ENCODE measurements around the gene SLC45A3.

The SLC45A3 gene

DNA sequence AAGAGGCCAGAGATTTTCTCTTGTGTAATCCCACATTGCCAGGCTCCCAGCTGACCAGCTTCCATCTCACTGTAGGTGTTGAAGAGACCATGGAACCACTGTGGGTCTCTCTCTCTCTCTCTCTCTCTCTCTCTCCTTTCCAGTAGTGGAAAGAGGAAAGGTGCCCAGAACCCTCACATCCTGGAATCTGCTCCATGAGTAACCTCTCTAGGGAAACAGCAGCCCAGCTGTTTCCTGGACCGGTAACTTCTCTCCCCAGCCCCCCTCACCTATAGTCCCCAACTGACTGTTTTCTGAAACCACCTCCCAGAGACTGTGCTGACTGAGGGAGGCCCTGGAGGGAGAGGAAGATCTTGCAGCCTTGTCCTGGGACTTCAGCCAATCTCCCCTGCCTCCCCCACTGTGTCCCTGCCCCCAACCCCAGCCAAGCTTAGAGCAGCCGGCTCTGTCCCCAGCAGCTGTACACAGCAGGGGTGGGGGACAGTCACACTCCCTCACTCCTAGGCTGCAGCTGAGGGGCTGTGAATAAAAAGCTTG lies 20.6 kb upstream of the SLC45A3 start:
- no peak for DNase-seq

DNA sequence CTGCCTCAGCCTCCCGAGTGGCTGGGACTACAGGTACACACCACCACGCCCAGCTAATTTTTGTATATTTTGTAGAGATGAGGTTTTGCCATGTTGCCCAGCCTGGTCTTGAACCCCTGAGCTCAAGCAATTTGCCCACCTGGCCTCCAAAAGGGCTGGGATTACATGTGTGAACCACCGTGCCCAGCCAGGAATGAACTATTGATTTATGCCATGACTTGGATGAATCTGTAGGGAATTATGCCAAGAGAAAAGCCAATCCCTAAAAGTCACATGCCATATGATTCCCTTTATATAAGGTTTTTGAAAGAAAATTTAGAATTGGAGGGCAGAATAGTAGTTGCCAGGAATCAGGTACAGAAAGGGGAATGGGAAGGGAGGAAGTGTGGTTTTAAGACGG lies 19.1 kb upstream of the SLC45A3 start:
- no peak for DNase-seq

DNA sequence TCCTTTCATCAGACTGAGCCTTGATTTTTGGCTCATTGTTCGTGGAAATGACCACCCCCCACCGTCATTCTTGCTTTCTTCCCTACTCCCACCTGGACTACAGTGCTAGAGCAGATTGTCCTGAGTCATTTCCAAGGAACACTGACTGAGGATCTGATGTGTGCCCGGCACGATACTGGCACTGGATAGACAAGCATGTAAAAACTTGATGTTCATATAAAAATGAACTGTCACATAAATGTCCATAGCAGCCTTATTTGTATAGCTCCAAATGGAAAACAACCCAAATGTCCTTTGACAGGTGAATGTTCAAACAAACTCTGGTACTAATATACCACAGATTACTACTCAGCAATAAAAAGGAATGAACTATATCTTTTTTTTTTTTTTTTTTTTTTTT lies 18.6 kb upstream of the SLC45A3 start:
- DNase-seq: no peak

DNA sequence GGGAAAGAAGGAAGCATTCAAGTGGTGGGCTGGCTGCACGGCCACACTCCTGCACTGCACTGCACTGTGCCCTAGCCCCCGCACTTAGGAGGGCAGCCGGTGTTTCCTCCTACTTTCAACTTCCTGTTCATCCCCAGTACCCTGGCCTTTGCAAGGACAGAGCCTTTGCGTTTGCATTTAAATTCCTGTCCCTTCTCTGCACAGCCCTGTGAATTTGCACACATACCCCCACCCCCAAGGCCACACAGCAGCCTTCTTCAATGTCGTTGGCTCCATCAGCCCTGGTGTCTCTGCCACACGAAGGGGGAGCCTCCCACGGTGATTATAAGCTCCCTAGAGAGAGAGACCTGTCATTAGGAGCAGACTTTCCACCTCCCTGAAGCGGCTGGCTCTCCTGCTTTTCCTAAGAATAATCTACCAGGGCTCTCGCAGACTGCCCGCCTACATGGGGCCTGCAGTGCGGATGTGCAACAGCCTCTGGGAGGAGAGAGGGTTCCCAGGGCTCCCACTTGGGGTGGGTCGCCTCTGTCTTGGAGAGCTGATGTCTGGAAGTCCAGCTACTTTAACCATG lies 13.2 kb upstream of the SLC45A3 start:
- DNase-seq: no peak

DNA sequence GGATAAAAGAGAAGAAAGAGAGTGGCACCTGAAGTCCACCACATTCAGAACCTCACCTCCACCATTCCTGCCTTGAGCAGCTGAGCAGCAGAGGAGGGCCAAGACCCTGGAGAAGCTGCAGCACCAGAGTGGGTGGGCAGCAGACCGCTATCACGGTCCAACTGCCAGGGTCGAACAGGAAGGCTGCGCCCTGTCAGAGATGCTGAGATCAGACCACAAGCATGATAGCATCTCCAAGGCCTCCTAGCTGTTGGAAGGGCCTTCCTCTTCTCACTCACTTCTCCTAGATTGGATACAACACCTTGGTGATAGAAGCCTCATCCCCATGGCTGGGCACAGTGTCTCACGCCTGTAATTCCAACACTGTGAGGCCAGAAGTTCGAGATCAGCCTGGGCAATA lies 12.1 kb upstream of the SLC45A3 start:
- DNase-seq: no peak

DNA sequence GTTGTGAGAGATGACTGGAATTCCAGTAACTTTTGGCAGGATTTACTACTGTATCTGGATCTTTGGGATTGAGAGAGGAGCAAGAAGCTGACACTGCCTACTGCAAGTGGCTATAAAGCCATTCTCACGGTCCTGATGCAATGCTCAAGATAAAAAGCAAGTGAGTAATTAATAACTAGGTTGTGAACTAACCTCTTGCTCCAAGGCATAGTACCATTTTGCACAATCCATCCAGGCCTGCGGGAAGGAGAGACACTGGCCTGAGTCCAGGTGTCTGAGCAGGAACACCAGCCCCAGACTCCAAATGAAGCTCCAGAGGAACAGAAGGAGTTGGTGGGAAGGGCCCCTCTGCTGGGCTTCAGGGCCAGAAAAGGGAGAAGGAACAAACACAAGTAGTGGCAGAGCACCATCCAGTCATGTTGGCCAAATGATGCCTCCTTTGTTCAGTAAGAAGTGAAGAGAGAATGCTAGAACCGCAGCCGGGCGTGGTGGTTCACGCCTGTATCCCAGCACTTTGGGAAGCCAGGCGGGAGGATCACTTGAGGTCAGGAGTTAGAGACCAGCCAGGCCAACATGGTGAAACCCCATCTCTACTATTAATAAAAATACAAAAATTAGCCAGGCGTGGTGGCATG lies 9.9 kb upstream of the SLC45A3 start:
- no peak for DNase-seq

DNA sequence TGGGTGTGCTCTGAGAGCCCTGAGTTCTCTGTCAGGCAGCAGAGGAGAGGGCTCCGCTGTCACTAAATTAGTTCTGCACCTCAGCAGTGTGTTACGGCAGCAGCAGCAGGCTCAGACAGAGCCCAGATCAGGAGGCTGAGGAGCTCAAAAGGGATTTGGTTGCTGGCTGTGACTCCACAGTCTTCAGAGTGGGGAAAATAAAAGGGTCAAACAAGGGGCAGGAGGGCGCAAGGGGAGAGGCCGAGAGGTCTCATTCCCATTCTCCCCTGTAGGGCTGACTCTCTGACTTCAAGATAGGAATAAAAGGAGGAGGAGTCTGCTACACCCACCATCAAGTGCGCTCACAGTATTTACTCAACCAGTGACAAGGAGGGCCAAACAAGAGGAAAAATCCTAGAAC lies 9.2 kb upstream of the SLC45A3 start:
- DNase-seq: no peak

DNA sequence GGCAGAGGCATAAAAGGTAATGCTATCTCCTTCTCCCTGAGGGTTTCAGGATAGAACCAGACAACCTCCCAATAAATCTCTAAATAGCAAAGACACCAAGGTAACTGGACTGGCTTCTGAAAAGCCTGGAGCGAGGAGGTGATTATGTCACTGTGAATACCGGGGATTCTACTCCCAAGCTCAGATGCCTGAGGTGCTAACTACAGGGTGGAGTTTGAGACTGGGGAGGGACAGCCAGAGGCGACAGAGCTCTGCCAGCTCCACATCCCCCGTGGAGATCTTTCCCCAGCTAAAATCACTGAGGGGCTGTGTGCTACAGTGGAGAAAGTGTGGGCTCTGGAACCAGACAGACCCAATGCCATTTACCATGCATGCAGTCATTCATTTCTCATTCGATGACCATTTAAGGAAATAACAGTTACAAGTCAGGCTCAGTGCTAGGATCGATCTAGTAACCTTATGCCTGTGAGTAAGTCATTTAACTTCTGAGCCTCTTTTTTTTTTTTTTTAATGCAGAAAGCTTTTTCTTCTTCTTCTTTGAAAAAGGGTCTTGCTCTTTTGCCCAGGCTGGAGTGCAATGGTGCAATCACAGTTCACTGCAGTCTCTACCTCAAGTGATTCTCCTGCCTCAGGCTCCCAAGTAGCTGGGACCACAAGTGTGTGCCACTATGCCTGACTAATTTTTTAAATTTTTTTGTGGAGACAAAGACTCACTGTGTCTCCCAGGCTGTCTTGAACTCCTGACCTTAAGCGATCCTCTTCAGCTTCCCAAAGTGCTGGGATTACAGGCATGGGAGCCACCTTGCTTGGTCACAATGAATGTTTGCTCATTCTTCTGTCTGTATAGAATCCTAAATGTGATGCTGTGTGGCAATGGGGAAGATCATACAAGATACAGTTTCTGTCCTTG lies 8.1 kb upstream of the SLC45A3 start:
- DNase-seq: no peak

DNA sequence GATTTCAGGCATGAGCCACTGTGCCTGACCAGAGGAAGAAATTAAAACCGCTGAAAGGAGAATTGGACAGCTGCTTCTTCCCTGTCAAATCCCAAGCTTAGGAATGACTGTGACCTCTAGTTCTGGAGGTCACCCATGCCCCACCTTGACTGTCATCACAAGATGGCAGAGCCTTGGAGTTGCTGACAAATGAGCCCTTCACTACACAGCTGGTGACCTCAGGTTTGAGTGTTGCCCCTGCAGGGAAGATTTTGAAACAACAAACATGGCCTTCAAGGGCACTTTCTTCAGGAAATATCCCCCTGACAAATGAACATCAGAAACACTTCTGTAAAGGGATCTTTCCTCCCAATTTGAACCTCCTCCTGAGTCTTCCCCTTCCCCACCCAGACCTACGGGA lies 6.9 kb upstream of the SLC45A3 start:
- DNase-seq: no peak

DNA sequence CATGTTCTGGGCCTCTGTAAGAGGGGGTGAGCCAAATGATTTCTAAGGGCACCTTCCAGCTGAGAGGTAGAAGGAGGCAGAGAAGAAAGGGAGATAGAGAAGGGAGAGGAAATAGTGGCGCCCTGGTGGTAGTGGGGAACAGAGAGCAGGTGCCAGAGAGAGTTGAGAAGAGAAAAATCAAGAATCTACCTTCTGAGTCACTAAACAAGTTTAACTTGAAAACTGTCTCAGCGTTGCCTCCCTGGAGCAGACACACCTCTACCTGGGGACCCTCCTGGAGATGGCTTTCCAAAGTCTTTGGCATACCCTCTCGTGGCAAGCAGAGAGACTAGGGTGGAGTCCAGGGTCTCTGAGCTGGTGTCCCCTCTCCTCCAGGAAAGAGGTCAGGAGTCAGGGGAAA lies 1.1 kb upstream of the SLC45A3 start:
- DNase-seq: no peak

DNA sequence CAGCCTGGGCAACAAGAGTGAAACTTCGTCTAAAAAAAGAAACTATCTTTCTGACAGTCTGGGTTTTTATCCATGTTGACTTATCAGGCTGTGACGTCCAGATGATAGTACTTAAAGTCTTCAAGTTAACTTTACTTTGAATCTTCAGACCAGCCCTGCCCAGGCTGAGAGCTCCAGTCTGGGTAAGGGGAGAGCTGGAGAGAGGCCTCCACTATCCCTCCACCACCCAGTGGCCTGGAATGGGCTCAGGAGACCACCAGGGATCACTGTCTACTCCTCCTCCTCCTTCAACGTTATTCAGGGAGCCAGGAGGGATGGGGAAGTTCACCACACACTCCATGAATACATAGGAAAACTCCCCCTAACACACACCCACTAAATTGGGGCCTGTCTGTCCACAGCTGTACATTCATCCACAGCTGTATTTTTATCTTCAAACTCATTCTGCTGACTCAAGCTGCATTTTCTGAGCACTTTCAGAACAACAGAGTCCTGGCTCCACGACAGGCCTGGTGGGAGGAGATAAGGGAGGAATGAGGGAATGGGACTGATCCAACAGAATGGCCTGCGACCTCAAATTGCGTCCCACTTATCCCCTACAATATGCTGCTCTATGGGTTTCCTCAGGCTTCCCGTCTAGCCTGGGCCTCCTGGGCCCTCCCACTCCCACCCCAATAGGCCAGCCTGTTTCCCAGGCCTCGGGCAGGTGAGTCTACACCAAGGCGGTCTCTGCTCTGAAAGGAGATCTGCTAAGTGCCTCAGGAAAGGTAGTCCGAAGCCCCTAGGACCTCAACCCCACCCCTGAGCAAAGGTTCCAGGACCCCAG lies 1.8 kb downstream of the SLC45A3 start:
- DNase-seq: no peak

DNA sequence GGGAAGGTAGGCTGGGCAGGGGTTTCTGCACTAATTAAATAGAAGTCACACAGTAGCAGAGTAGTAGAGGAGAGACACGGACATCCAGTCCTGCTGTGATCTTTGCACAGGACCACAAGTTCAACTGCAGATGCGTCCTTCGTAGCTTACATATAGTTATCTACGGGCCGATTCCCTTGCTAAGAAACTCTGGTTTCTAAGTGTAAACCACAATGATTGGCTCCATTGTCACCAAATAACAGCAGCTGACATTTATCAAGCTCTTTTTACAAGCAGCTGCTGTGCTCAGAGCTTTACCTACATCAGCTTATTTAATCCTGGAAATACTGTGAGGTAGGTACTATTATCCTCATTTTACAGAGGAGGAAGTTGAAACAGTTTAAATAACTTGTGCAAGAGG lies 3.1 kb downstream of the SLC45A3 start:
- no peak for DNase-seq

DNA sequence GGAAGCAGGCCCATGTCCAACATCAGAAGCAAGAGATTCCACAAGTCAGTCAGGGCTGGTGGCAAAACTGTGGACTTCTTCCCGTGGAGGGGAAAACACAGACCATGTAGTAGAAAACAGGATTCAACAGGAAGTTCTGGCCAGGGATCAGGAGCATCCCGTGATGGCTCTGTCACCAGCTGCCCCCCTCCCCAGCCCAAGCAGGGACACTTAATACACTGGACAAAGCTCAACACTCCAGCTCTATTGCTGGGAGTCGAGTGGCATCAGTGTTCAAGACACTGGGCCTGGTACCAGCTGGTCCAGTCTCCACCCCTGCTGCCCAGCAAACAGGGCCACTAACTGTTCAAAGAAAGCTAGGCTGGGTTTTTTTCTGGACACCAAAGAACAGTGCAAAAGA lies 3.7 kb downstream of the SLC45A3 start:
- DNase-seq: no peak

DNA sequence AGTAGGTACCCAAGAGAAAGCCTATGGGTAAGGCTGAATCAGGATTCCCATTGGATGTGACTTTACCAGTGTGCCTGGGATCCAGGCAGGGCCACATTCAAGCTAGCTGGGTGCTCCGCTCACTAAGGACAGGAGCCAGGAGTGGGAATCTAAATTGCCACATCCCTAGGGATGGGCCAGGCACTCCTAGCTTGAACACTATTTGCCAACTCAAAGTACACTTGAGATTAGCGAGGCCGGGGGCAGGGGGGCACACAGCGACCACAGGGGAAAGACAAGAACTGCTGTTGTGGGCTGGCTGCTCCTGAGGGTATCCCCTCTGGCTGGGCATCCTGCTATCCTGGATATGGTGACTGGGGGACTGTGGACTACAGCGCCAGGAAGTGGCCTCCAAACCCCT lies 4.3 kb downstream of the SLC45A3 start:
- DNase-seq: no peak

DNA sequence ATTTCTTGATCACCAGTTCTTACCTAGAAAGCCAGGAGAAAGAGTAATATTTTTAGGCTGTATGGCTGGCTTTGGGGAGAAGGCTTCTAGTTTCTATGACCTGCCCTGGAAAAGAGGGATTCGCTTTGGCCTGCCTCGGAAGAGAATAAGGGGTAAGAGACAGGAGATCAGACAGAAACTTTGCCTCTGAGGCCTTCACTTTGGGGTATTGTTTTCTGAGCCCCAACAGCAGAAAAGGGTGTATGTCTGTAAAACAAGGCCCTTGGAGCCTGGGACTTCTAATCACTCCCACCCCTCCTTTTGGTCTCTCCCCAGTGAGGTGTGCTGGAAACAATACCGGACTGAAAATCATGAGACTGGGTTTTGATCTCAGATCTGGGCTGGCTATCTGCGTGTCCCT lies 5.1 kb downstream of the SLC45A3 start:
- no peak for DNase-seq

DNA sequence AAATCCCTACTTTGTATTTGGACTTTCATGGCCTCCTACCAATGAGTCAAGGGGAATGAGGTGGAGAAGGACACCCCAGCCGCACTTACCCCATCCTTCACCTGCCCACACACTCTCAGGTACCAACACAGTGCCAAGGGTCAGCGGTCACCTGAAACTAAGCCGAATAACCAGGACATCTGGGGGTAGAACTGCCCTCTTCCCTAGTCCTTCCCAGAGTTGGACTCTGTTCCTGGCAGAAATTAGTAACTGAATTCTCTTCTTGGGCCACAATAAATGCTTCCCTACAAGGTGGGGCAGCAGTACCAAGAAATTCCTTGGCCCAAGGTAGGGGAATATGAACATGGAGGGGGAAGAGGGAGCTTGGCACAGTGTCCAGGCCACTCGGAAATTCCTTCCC lies 7.3 kb downstream of the SLC45A3 start:
- DNase-seq: no peak

DNA sequence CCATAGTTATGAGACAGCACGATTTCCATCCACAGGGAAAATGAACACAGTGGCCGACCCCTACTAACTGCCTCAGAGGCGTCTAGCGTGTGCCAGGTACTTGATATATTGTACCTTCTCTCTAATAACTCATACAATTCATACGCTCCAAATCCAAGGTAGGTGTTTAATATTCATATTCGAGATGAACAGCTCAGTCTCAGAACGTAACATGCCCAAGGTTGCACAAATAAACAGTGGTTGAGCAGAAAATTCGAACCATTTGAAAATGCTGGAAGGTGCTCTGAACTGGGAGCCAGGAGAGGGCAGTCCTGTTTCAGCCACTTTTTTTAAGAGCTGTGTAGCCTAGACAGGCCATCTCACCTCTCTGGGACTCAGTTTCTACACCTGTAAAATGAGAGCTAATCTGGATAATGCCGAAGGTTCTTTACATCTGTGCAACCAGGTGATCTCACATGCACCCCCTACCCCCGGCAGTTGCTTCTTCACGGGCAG lies 7.9 kb downstream of the SLC45A3 start:
- no peak for DNase-seq

DNA sequence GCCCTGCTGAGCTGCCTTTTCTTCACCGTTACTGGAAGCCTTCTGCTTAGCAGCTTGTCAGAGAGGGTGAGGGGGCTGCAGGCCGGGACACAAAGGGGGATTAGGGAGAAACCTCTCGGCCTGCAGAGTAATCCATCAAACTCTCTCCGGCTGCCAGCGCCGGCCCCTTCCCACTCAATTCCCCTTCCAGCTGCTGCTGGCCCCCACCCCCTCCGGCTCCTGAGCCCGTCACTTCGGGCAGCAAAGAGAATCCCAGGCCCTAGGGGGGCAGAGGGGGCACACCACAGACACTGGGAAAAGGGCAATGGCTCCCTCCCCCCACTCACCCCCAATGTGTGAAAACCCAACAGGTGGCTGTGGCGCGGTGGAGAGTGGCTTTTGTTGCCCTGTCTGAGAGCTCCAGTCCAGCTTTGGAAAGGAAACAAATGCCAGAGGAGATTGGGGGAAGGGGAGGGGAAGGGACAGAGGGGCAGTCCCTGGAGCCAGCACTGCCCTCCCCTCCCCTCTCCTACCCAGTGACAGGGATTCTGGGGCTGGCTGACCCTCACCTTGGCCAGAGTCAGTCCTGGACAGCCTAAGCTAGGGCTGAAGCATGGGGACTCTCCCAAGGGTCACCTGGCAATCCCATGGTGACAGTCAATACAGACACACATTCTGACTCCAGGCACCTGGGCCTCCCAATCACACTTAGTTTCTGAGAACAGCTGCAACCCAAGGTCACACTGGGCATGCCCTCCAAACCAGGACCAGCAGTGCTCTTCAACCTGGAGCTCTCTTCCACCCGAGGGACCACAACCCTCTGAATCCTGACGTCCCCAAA lies 9.5 kb downstream of the SLC45A3 start:
- DNase-seq: no peak

DNA sequence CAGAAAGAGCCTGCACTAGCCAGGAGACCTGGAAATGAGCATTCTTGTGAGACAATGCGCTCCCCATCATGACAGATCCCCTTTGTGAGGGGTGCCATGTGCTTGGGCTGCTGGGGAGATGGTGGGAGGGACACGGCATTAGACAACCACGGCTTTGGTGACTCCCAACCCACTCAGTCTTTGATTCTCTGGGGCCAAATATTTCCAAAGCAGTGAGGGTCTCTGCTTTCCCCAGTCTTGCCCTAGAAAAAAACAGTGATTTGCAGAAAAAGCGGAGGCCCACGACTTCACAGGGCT lies 10.2 kb downstream of the SLC45A3 start:
- no peak for DNase-seq

DNA sequence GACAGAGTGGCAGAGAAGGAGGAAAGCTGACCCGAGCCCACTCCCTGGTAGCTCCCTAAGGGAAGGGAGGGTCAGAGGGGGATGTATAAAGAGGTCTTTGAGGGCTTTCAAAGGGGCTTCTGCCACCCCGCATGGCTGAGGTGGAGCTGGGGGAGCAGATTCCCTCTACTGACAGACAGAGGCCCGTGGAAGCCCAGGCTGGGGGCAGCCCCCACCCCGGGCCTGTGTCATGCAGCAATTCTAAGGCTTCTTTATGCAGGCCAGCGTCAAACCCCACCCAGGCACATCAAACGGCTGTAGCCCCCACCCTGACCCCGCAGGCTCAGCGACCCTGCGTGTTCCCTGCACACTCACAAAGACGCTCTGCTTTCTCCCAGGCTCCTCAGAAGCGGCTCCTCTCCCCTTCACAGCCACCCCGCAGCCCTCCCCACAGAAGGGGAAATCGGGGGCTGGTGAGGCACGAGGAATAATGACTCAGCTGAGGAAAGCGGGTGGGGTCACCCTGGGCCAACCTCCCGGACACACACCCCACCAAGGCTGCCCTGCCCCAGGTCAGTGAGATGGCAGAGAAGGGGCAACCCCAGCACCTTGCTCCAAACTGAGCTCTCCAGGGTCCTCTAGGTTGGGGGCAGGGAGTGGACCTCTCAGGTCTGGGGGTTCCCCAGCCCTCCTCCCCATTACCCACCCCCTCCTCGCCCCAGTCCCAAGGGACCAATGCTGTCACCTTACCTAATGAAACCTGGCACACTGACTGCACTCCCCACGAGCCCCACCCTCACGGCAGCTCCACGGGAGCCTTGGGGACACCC lies 10.8 kb downstream of the SLC45A3 start:
- no peak for DNase-seq

DNA sequence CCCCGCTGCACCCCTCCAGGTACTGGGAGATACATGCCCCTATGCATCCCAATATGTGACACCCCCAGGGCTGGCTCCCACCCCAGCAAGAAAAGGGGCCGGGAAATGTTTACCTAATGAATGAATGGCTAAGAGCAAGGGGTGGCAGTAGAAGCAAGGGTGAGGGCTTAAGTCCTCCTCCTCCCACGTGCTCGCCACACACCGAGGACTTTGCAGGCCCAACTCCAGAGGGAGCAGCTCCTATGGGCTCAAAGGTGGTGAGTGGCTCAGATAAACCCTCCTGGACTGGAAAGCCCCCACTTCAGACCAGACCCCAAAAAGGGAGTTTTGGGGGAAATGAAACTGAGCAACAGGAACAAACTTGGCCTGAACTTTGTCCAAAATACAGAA lies 11.4 kb downstream of the SLC45A3 start:
- peak; percentile 52 for DNase-seq

All from MV-4-11 (cell line).